Measurements from ENCODE around the gene MND1. TPM values are rescaled to one million over a fixed set of nuclear protein-coding genes. Genes with fewer than 3 reads are reported as not detected.

Gene MND1
- total and polyA plus RNA-seq, 8 donors = 2.3 to 19.2 (median 10.0) TPM

GRCh38 chr4:153349206-153349805, 4.8 kb downstream of the MND1 start:
- Histone ChIP-seq H3K4me1 (peaks cover 0 to 16% of the 10 kb centered on the region in 2 donors), H3K36me3 (no peaks in the 10 kb centered on the region), H3K27ac (no peak overlapping the region), H3K4me3 (no peak overlapping the region), H3K9me3 (no peaks in the 10 kb centered on the region), H3K27me3 (no peaks in the 10 kb centered on the region)
- no peak for TF ChIP-seq CTCF (IDR thresholded peaks at IDR 0.05)
- intact Hi-C loops (cut with DNase I) = loop anchor here in 1 of 2 donors (10.0 kb wide), 1 partner anchor 85 kb away; no protein-coding TSS in a partner anchor
- no peak for ATAC-seq
- no peak for DNase-seq

GRCh38 chr4:153362184-153362583, 17.7 kb downstream of the MND1 start:
- H3K4me1 ChIP-seq = no peaks in the 10 kb centered on the region
- no peaks in the 10 kb centered on the region for H3K36me3 ChIP-seq
- no peak for ATAC-seq
- no peak overlapping the region for H3K27ac ChIP-seq
- no peaks in the 10 kb centered on the region for H3K27me3 ChIP-seq
- TF ChIP-seq CTCF (IDR thresholded peaks at IDR 0.05) = no peak
- no peaks in the 10 kb centered on the region for H3K9me3 ChIP-seq
- intact Hi-C loops (cut with DNase I) = no loop called here
- peak in 1 of 4 donors; percentile 50 for DNase-seq
- no peak overlapping the region for H3K4me3 ChIP-seq

GRCh38 chr4:153364061-153364460, 19.6 kb downstream of the MND1 start:
- Histone ChIP-seq H3K36me3 (no peaks in the 10 kb centered on the region), H3K27ac (no peak overlapping the region), H3K27me3 (no peaks in the 10 kb centered on the region), H3K9me3 (no peaks in the 10 kb centered on the region), H3K4me3 (no peak overlapping the region), H3K4me1 (no peaks in the 10 kb centered on the region)
- TF ChIP-seq CTCF (IDR thresholded peaks at IDR 0.05) = no peak
- ATAC-seq (no peak), DNase-seq (no peak)
- intact Hi-C loops (cut with DNase I) = no loop called here

- Histone ChIP-seq H3K27ac (no peak overlapping the region), H3K4me3 (no peak overlapping the region), H3K9me3 (no peaks in the 10 kb centered on the region), H3K27me3 (no peaks in the 10 kb centered on the region), H3K4me1 (no peaks in the 10 kb centered on the region), H3K36me3 (no peaks in the 10 kb centered on the region)
- no peak for DNase-seq
- no peak for ATAC-seq
- TF ChIP-seq CTCF (IDR thresholded peaks at IDR 0.05) = no peak
- intact Hi-C loops (cut with DNase I) = no loop called here
Measured at GRCh38 chr4:153365003-153365402, 20.5 kb downstream of the MND1 start.

- Histone ChIP-seq H3K27me3 (no peaks in the 10 kb centered on the region), H3K27ac (no peak overlapping the region), H3K4me1 (no peaks in the 10 kb centered on the region), H3K36me3 (no peaks in the 10 kb centered on the region), H3K9me3 (no peaks in the 10 kb centered on the region), H3K4me3 (no peak overlapping the region)
- ATAC-seq = no peak
- DNase-seq = no peak
- intact Hi-C loops (cut with DNase I) = no loop called here
- TF ChIP-seq CTCF (IDR thresholded peaks at IDR 0.05) = no peak
Measured at GRCh38 chr4:153366486-153366885, 22.0 kb downstream of the MND1 start.

Data from left lung (tissue), 10 donors.